Type B pancreatic cell (in vitro differentiated cells): Measurements from ENCODE around the gene PUS7. TPM values are rescaled to one million over a fixed set of nuclear protein-coding genes. Genes with fewer than 3 reads are reported as not detected.
"Not testable (repeated sequence)": the region's sequence is repeated elsewhere in the genome, so short reads cannot be mapped to it uniquely, and the experiment has no call there.

Experiments
- DNase-seq: peaks from one replicate; pipeline ENCODE4 v3.0.0; 2021; ENCODE audit warnings: mixed read lengths; ENCODE audit not compliant: unreplicated experiment; ENCODE audit errors: extremely low spot score
- H3K27ac Mint-ChIP-seq: 2 replicates; pipeline ENCODE4 v1.8.0; 2021; ENCODE audit warnings: mild to moderate bottlenecking, mixed read lengths
- H3K27me3 Mint-ChIP-seq: 2 replicates; pipeline ENCODE4 v1.8.0; 2021; ENCODE audit warnings: mixed read lengths
- H3K36me3 Mint-ChIP-seq: 2 replicates; pipeline ENCODE4 v1.8.0; 2021; ENCODE audit warnings: mixed read lengths
- H3K4me1 Mint-ChIP-seq: one replicate; pipeline ENCODE4 v1.8.0; 2021; ENCODE audit warnings: mixed read lengths; ENCODE audit not compliant: unreplicated experiment
- H3K4me3 Mint-ChIP-seq: 2 replicates; pipeline ENCODE4 v1.8.0; 2021; ENCODE audit warnings: mild to moderate bottlenecking, mixed read lengths
- H3K9me3 Mint-ChIP-seq: 2 replicates; pipeline ENCODE4 v1.8.0; 2021; ENCODE audit warnings: mixed read lengths
- CTCF ChIP-seq: fragments of 200-600 bp; sonication (generic); conservative IDR thresholded peaks from 2 replicates; pipeline ENCODE4 v1.5.0; 2021; ENCODE audit warnings: antibody characterized with exemption, mild to moderate bottlenecking
- total RNA-seq: library from RNA; stranded (reverse); gene quantifications from 2 replicates; pipeline ENCODE4 v1.2.1, GENCODE V29; 2021; ENCODE audit warnings: low replicate concordance

PUS7 gene
- total RNA-seq, 1 donor from 2014 or later = 25.4 TPM

DNA sequence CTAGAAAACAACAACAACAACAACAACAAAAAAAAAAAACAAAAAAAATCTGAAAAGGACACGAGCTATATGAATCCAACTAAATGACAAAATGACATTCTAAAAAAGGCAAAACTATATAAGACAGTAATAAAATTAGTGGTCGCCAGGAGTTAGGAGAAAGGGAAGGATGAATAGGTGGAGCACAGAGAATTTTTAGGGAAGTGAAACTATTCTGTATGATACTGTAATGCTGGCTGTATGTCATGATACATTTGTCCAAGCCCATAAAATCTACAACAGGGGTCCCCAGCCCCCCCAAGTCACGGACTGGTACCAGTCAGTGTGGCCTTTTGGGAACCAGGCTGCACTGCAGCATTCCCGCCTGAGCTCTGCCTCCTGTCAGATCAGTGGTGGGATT is 2.8 kb upstream of the PUS7 start:
- TF ChIP-seq CTCF = no peak
- peak overlapping the region; percentile 17 for H3K4me3 Mint-ChIP-seq
- H3K4me1 Mint-ChIP-seq = peaks cover 6% of the 10 kb centered on the region
- no peaks in the 10 kb centered on the region for H3K36me3 Mint-ChIP-seq
- no peaks in the 10 kb centered on the region for H3K9me3 Mint-ChIP-seq
- DNase-seq = no peak
- no peaks in the 10 kb centered on the region for H3K27me3 Mint-ChIP-seq
- H3K27ac Mint-ChIP-seq = no peak overlapping the region

DNA sequence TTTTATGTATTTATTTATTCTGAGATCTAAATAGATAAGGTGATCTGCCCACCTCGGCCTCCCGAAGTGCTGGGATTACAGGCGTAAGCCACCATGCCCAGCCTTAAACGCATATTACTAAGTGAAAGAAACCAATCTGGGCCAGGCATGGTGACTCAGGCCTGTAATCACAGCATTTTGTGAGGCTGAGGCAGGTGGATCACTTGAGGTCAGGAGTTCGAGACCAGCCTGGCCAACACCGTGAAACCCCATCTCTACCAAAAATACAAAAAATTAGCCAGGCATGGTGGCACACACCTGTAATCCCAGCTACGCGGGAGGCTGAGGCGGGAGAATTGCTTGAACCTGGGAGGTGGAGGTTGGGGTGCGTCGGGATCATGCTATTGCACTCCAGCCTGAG is 2.4 kb upstream of the PUS7 start:
- not testable (repeated sequence) for DNase-seq, H3K9me3 Mint-ChIP-seq, H3K27me3 Mint-ChIP-seq, H3K4me3 Mint-ChIP-seq, H3K27ac Mint-ChIP-seq, H3K36me3 Mint-ChIP-seq
- peaks cover 11% of the 10 kb centered on the region for H3K4me1 Mint-ChIP-seq

GRCh38 chr7:105521027-105521716 is 899 bp downstream of the PUS7 start:
- Mint-ChIP-seq H3K27ac (peak overlapping the region; percentile 96), H3K4me1 (peaks cover 11% of the 10 kb centered on the region), H3K27me3 (no peaks in the 10 kb centered on the region), H3K4me3 (peak overlapping the region; percentile 99), H3K9me3 (no peaks in the 10 kb centered on the region), H3K36me3 (no peaks in the 10 kb centered on the region)
- no peak for TF ChIP-seq CTCF
- DNase-seq = peak; percentile 72

DNA sequence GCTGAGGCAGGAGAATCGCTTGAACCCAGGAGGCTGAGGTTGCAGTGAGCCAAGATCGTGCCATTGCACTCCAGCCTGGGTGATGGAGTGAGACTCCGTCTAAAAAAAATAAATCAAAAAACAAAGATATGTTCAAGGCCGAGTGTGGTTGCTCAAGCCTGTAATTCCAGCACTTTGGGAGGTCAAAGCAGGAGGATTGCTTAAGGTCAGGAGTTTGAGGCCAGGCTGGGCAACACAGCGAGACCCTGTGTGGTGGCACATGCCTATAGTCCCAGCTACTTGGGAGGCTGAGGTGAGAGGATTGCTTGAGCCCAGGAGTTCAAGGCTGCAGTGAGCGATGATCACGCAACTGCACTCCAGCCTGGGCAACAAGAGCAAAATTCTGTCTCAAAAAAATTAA is 1.5 kb downstream of the PUS7 start:
- H3K27ac Mint-ChIP-seq, DNase-seq, H3K9me3 Mint-ChIP-seq, H3K36me3 Mint-ChIP-seq, H3K27me3 Mint-ChIP-seq: not testable (repeated sequence)
- H3K4me3 Mint-ChIP-seq = peak overlapping the region; percentile 52
- peaks cover 11% of the 10 kb centered on the region for H3K4me1 Mint-ChIP-seq

- no peak for DNase-seq
- Mint-ChIP-seq H3K36me3 (peaks cover 4% of the 10 kb centered on the region), H3K9me3 (no peaks in the 10 kb centered on the region), H3K27ac (peak overlapping the region; percentile 46), H3K4me1 (peaks cover 11% of the 10 kb centered on the region), H3K4me3 (peak overlapping the region; percentile 68), H3K27me3 (no peaks in the 10 kb centered on the region)
- no peak for TF ChIP-seq CTCF
Observed at GRCh38 chr7:105519353-105519752, 2.7 kb downstream of the PUS7 start.

- Mint-ChIP-seq H3K4me1 (peaks cover 19% of the 10 kb centered on the region), H3K36me3 (peaks cover 19% of the 10 kb centered on the region)
- not testable (repeated sequence) for H3K9me3 Mint-ChIP-seq, H3K27ac Mint-ChIP-seq, H3K27me3 Mint-ChIP-seq, H3K4me3 Mint-ChIP-seq, DNase-seq
Observed at GRCh38 chr7:105515610-105516009, 6.5 kb downstream of the PUS7 start.

DNA sequence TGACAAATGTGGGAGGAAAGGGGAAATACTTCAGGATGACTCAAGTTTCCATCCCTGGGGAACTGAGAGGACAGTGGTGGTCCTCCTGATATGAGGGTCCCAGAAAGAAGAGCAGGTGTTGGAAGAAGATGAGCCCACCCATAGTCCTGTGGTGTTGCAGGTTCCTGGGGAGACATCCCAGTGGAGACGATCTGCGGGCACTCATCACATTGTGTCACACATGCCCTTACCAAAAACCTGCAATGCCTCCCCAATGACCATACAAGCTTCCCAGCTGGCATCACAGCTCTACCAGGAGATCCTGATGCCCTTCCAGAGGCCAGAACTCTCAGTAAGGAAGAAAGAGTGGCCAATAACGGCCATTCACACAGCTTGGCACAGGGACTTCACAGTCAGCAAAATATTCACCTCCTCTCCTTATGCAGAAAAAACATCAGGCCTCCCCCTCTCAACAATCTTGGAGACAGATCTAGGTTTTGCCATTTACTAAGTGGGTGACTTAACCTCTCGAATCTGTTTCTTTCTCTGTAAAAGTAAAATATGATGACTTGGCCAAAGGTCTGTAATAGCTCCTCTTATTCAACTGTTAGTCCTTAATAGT is 9.0 kb downstream of the PUS7 start:
- peaks cover 13% of the 10 kb centered on the region for H3K4me1 Mint-ChIP-seq
- no peaks in the 10 kb centered on the region for H3K27me3 Mint-ChIP-seq
- peaks cover 26% of the 10 kb centered on the region for H3K36me3 Mint-ChIP-seq
- H3K27ac Mint-ChIP-seq = no peak overlapping the region
- TF ChIP-seq CTCF = no peak
- no peaks in the 10 kb centered on the region for H3K9me3 Mint-ChIP-seq
- no peak overlapping the region for H3K4me3 Mint-ChIP-seq
- no peak for DNase-seq
